Smooth muscle cell (in vitro differentiated cells): ENCODE data around the gene RBM17. TPM values are rescaled to one million over a fixed set of nuclear protein-coding genes. Genes with fewer than 3 reads are reported as not detected.

Experiments used
- DNase-seq: peaks from one replicate; lab custom pipeline; 2025; ENCODE audit not compliant: unreplicated experiment; lab: John Stamatoyannopoulos, UW
- H2AFZ ChIP-seq: fragments of 200-600 bp; sonication (generic); 2 replicates; pipeline ENCODE4 v1.6.0; 2016; ENCODE audit warnings: antibody characterized with exemption, low read depth, mild to moderate bottlenecking
- H3F3A ChIP-seq: fragments of 200-600 bp; sonication (generic); 2 replicates; pipeline ENCODE4 v1.6.0; 2017; ENCODE audit warnings: antibody characterized with exemption, low read depth
- H3K27ac ChIP-seq: fragments of 200-600 bp; sonication (generic); 2 replicates; pipeline ENCODE4 v1.5.1; 2016; ENCODE audit warnings: low read depth, mild to moderate bottlenecking
- H3K27me3 ChIP-seq: fragments of 200-600 bp; sonication (generic); 2 replicates; pipeline ENCODE4 v1.6.1; 2016; ENCODE audit warnings: low read depth, mild to moderate bottlenecking
- H3K36me3 ChIP-seq: fragments of 200-600 bp; sonication (generic); 2 replicates; pipeline ENCODE4 v1.5.1; 2016; ENCODE audit warnings: low read depth
- H3K4me1 ChIP-seq: fragments of 200-600 bp; sonication (generic); 2 replicates; pipeline ENCODE4 v1.5.1; 2016; ENCODE audit warnings: low read depth
- H3K4me2 ChIP-seq: fragments of 200-600 bp; sonication (generic); 2 replicates; pipeline ENCODE4 v1.6.0; 2016; ENCODE audit warnings: mild to moderate bottlenecking
- H3K4me3 ChIP-seq: fragments of 200-600 bp; sonication (generic); 2 replicates; pipeline ENCODE4 v1.5.1; 2016; ENCODE audit warnings: mild to moderate bottlenecking
- H3K79me2 ChIP-seq: fragments of 200-600 bp; sonication (generic); 2 replicates; pipeline ENCODE4 v1.6.0; 2016; ENCODE audit warnings: low read depth, mild to moderate bottlenecking
- H3K9ac ChIP-seq: fragments of 200-600 bp; sonication (generic); 2 replicates; pipeline ENCODE4 v1.6.0; 2016; ENCODE audit warnings: low read depth
- H3K9me3 ChIP-seq: fragments of 200-600 bp; sonication (generic); replicated peaks from 2 replicates; pipeline ENCODE4 v1.5.1; 2016; ENCODE audit warnings: low read depth
- H4K20me1 ChIP-seq: fragments of 200-600 bp; sonication (generic); 2 replicates; pipeline ENCODE4 v1.6.0; 2016; ENCODE audit warnings: low read depth
- WGBS: methylation state at CpG from one replicate; pipeline ENCODE4 v1.1.7; 2016; ENCODE audit warnings: low lambda C conversion rate; 5-methylcytosine and 5-hydroxymethylcytosine counted together
- polyA plus RNA-seq: library from polyadenylated mRNA; unstranded; fragments of >200 nt; fragmentation: Nextera tagmentation; extraction: Ambion mirVana; gene quantifications from 2 replicates; pipeline ENCODE4 v1.2.1, GENCODE V29; 2016
- total RNA-seq: library from RNA; depleted of rRNA; stranded (reverse); fragments of >200 nt; gene quantifications from 2 replicates; pipeline ENCODE4 v1.2.3, GENCODE V29; 2014
- TF ChIP-seq, protein P1 (sequence below): fragments of 200-600 bp; sonication (generic); IDR thresholded peaks from 2 replicates; pipeline ENCODE4 v1.5.1; 2017; ENCODE audit warnings: borderline replicate concordance, mild to moderate bottlenecking, antibody characterized with exemption; ENCODE audit not compliant: insufficient read depth, poor library complexity, severe bottlenecking

Gene RBM17
- total and polyA plus RNA-seq, 2 experiments from 2014 or later = 20.0 to 68.3 TPM

DNA sequence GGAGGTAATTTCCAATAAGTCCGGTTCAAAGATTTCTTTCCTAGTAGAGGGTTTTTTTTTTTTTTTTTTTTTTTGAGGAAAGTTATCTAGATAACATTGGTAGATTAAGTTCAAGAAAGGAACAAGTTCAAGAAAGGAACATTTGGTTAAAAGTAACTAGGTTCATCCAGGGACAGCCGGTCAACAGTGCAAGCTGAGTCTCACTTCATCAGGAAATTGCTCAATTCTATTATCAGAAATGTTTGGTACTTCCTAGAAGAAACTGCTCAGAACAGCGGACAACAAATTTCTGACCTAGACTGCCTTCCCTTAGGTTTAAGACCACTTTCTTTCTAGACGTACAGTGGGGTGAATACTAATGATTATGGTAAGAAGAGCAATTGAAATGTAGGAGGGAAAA lies 23.0 kb upstream of the RBM17 start:
- no peaks in the 10 kb centered on the region for H3K79me2 ChIP-seq
- 86% methylated on average over 4 of the region's 4 CpGs for WGBS
- no peaks in the 10 kb centered on the region for H3F3A ChIP-seq
- no peaks in the 10 kb centered on the region for H4K20me1 ChIP-seq
- H3K27me3 ChIP-seq = peaks cover 10% of the 10 kb centered on the region
- no peak overlapping the region for H2AFZ ChIP-seq
- no peaks in the 10 kb centered on the region for H3K36me3 ChIP-seq
- no peak overlapping the region for H3K4me2 ChIP-seq
- H3K4me3 ChIP-seq = no peak overlapping the region
- DNase-seq = no peak
- no peak overlapping the region for H3K9ac ChIP-seq
- no peak overlapping the region for H3K27ac ChIP-seq
- no peaks in the 10 kb centered on the region for H3K9me3 ChIP-seq
- no peaks in the 10 kb centered on the region for H3K4me1 ChIP-seq
- TF ChIP-seq, protein P1, sequence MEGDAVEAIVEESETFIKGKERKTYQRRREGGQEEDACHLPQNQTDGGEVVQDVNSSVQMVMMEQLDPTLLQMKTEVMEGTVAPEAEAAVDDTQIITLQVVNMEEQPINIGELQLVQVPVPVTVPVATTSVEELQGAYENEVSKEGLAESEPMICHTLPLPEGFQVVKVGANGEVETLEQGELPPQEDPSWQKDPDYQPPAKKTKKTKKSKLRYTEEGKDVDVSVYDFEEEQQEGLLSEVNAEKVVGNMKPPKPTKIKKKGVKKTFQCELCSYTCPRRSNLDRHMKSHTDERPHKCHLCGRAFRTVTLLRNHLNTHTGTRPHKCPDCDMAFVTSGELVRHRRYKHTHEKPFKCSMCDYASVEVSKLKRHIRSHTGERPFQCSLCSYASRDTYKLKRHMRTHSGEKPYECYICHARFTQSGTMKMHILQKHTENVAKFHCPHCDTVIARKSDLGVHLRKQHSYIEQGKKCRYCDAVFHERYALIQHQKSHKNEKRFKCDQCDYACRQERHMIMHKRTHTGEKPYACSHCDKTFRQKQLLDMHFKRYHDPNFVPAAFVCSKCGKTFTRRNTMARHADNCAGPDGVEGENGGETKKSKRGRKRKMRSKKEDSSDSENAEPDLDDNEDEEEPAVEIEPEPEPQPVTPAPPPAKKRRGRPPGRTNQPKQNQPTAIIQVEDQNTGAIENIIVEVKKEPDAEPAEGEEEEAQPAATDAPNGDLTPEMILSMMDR = no peak

DNA sequence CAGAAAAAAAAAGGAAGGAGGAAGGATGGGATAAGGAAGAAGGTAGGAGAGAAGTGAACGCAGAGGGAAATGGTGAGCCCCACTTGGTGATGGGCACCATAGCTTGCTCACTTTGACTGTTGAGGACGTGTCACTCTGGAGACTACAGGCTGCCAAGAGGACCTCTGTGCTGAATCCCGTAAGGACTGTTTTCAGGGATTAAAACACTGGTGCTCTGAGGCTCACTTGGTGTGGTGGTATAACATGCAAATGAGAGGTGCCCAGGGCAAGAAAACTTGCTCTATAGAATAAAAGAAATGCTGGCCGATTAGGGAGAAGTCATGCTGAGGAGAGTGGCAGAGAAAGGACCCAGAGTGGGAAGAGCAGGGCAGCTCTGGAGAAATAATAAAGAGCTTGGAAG lies 21.4 kb upstream of the RBM17 start:
- no peaks in the 10 kb centered on the region for H3K9me3 ChIP-seq
- H4K20me1 ChIP-seq = no peaks in the 10 kb centered on the region
- no peak overlapping the region for H2AFZ ChIP-seq
- no peak overlapping the region for H3K27ac ChIP-seq
- no peaks in the 10 kb centered on the region for H3F3A ChIP-seq
- TF ChIP-seq, protein P1 = no peak
- H3K36me3 ChIP-seq = no peaks in the 10 kb centered on the region
- no peak overlapping the region for H3K9ac ChIP-seq
- H3K4me1 ChIP-seq = no peaks in the 10 kb centered on the region
- no peak overlapping the region for H3K4me2 ChIP-seq
- no peaks in the 10 kb centered on the region for H3K79me2 ChIP-seq
- H3K4me3 ChIP-seq = no peak overlapping the region
- peaks cover 10% of the 10 kb centered on the region for H3K27me3 ChIP-seq
- DNase-seq = no peak
- 90% methylated on average over 4 of the region's 4 CpGs for WGBS

DNA sequence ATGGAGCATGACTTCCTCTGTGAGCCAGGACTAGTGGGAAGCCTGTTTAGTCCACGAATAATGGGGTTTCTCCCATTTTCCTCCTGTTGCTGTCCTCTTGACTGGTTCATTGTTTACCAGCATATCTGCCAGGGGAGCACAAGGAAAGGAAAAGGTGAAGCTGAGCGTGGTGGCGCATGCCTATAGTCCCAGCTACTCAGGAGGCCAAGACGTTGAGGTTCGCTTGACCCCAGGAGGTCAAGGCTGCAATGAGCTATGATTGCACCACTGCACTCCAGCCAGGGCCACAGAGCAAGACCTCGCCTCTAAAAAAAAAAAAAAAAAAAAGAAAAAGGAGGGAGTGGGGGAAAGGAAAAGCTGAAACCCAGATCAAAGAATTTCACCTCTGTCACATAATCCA lies 20.8 kb upstream of the RBM17 start:
- TF ChIP-seq, protein P1 = no peak
- Histone ChIP-seq H4K20me1 (no peaks in the 10 kb centered on the region), H3K9me3 (no peaks in the 10 kb centered on the region), H3K9ac (no peak overlapping the region), H3K27ac (no peak overlapping the region), H3K27me3 (peaks cover 10% of the 10 kb centered on the region), H2AFZ (no peak overlapping the region), H3K36me3 (no peaks in the 10 kb centered on the region), H3K4me3 (no peak overlapping the region), H3K4me1 (no peaks in the 10 kb centered on the region), H3K4me2 (no peak overlapping the region), H3K79me2 (no peaks in the 10 kb centered on the region), H3F3A (no peaks in the 10 kb centered on the region)
- no peak for DNase-seq
- WGBS = 88% methylated on average over 6 of the region's 6 CpGs

- Histone ChIP-seq H3K4me1 (no peaks in the 10 kb centered on the region), H3K4me3 (no peak overlapping the region), H3K79me2 (no peaks in the 10 kb centered on the region), H4K20me1 (no peaks in the 10 kb centered on the region), H3K9me3 (no peaks in the 10 kb centered on the region), H3K27me3 (peaks cover 10% of the 10 kb centered on the region), H3K4me2 (no peak overlapping the region), H2AFZ (no peak overlapping the region), H3K9ac (no peak overlapping the region), H3K27ac (no peak overlapping the region), H3F3A (no peaks in the 10 kb centered on the region), H3K36me3 (no peaks in the 10 kb centered on the region)
- no peak for DNase-seq
- 90% methylated on average over 8 of the region's 8 CpGs for WGBS
- TF ChIP-seq, protein P1 = no peak
These were observed 20.4 kb upstream of the RBM17 start for GRCh38 chr10:6068422-6068821.
